Suprapubic skin (tissue), 4 donors: ENCODE results near the gene FBXW2.

Experiments
- CTCF ChIP-seq, 2 donors: fragments of 200-600 bp in 1 of 2; fragments of 450-650 bp in 1 of 2; sonication (generic) in 1 of 2; IDR thresholded peaks; one replicate each; pipeline ENCODE4 v1.5.1; 2016 to 2019; ENCODE audit warnings: antibody characterized with exemption in 2 of 2, mild to moderate bottlenecking in 1 of 2, moderate library complexity in 1 of 2
- EP300 ChIP-seq: sonication (generic); formaldehyde crosslinking; IDR thresholded peaks from one replicate; pipeline ENCODE4 v1.6.1; 2017; ENCODE audit warnings: antibody characterized with exemption
- POLR2A ChIP-seq, 2 donors: fragments of 450-650 bp; IDR thresholded peaks; one replicate each; pipeline ENCODE4 v1.6.1; 2017; ENCODE audit warnings: antibody characterized with exemption in 2 of 2, mild to moderate bottlenecking in 2 of 2, moderate library complexity in 2 of 2
- POLR2AphosphoS5 ChIP-seq, 3 donors: sonication (generic); formaldehyde crosslinking; IDR thresholded peaks; one replicate each; pipeline ENCODE4 v1.6.1; 2017; ENCODE audit warnings: antibody characterized with exemption in 3 of 3

GRCh38 chr9:120829650-120830049 is 36.4 kb upstream of the FBXW2 start:
- no peak for TF ChIP-seq CTCF (IDR thresholded peaks at IDR 0.05)
- TF ChIP-seq POLR2AphosphoS5 (IDR thresholded peaks at IDR 0.05): no peak
- no peak for TF ChIP-seq EP300
- no peak for TF ChIP-seq POLR2A (IDR thresholded peaks at IDR 0.05)
